Stimulated activated CD8-positive, alpha-beta memory T cell treated with anti-CD3 and anti-CD28 coated beads, Interleukin-4, amount 100 ng/mL, for 24 hours (primary cell): ENCODE results near the gene LCTL.

Experiments
- DNase-seq: peaks from one replicate; pipeline ENCODE4 v3.0.0-alpha.2; 2020; ENCODE audit warnings: low read depth

LCTL gene

GRCh38 chr15:66565741-66566144 is at the start of gene LCTL:
TSS of gene LCTL (minus strand) at chr15:66565998. CDS start at chr15:66565365, 633 bp downstream.
- no peak for DNase-seq

- DNase-seq = no peak
Measured at GRCh38 chr15:66614951-66615760, 49.4 kb upstream of the LCTL start.

GRCh38 chr15:66614456-66614855 is 48.7 kb upstream of the LCTL start:
- no peak for DNase-seq

- no peak for DNase-seq
Measured at GRCh38 chr15:66613743-66614142, 47.9 kb upstream of the LCTL start.

GRCh38 chr15:66611257-66612053 is 45.7 kb upstream of the LCTL start:
- DNase-seq = no peak

GRCh38 chr15:66609876-66610275 is 44.1 kb upstream of the LCTL start:
- no peak for DNase-seq

GRCh38 chr15:66608881-66609280 is 43.1 kb upstream of the LCTL start:
- no peak for DNase-seq

GRCh38 chr15:66608159-66608558 is 42.4 kb upstream of the LCTL start:
- no peak for DNase-seq

GRCh38 chr15:66603301-66604179 is 37.7 kb upstream of the LCTL start:
- peak; percentile 43 for DNase-seq

- no peak for DNase-seq
Measured at GRCh38 chr15:66601521-66601920, 35.7 kb upstream of the LCTL start.

- no peak for DNase-seq
Measured at GRCh38 chr15:66600240-66600627, 34.4 kb upstream of the LCTL start.

GRCh38 chr15:66599536-66600239 is 33.9 kb upstream of the LCTL start:
- DNase-seq = no peak

GRCh38 chr15:66598095-66598815 is 32.5 kb upstream of the LCTL start:
- DNase-seq = no peak

- no peak for DNase-seq
Measured at GRCh38 chr15:66595931-66596545, 30.2 kb upstream of the LCTL start.

- no peak for DNase-seq
Measured at GRCh38 chr15:66595332-66595731, 29.5 kb upstream of the LCTL start.

GRCh38 chr15:66594836-66595235 is 29.0 kb upstream of the LCTL start:
- no peak for DNase-seq

GRCh38 chr15:66594344-66594743 is 28.5 kb upstream of the LCTL start:
- DNase-seq = no peak

- no peak for DNase-seq
Measured at GRCh38 chr15:66593219-66593780, 27.5 kb upstream of the LCTL start.

GRCh38 chr15:66592505-66593218 is 26.9 kb upstream of the LCTL start:
- no peak for DNase-seq
